Small intestine (tissue), 7 donors: Measurements from ENCODE around the gene GSTA2. TPM values are rescaled to one million over a fixed set of nuclear protein-coding genes. Genes with fewer than 3 reads are reported as not detected.
A peak's percentile ranks its signal among the peaks of the same experiment; 100 is the strongest.

Source experiments
- DNase-seq, 2 donors: peaks; one replicate each; pipeline versions ENCODE4 v3.0.0 to v3.0.0-alpha.2; 2013
- FAIRE-seq: peaks from 2 replicates; lab custom pipeline; 2012; peaks lifted over from hg19 to GRCh38; lab: Jason Lieb, UNC
- H3K27ac ChIP-seq, 3 donors: one replicate each; pipeline ENCODE4 v1.5.1; 2013; ENCODE audit warnings: low read length in 2 of 3, mild to moderate bottlenecking in 2 of 3, control low read depth in 1 of 3, inconsistent platforms in 1 of 3, low read depth in 1 of 3, moderate library complexity in 1 of 3
- H3K27me3 ChIP-seq, 3 donors: one replicate each; pipeline ENCODE4 v1.6.1; 2013; ENCODE audit warnings: low read length in 3 of 3, inconsistent platforms in 1 of 3; ENCODE audit not compliant: control insufficient read depth in 3 of 3, insufficient read depth in 3 of 3
- H3K36me3 ChIP-seq, 3 donors: one replicate each; pipeline ENCODE4 v1.6.1; 2013; ENCODE audit warnings: low read length in 3 of 3, inconsistent platforms in 1 of 3, low read depth in 1 of 3, mild to moderate bottlenecking in 1 of 3, moderate library complexity in 1 of 3; ENCODE audit not compliant: control insufficient read depth in 3 of 3, insufficient read depth in 2 of 3
- H3K4me1 ChIP-seq, 3 donors: one replicate each; pipeline ENCODE4 v1.6.1; 2013; ENCODE audit warnings: low read length in 2 of 3, inconsistent platforms in 1 of 3, low read depth in 1 of 3, mild to moderate bottlenecking in 1 of 3, moderate library complexity in 1 of 3; ENCODE audit not compliant: control insufficient read depth in 3 of 3, insufficient read depth in 2 of 3
- H3K4me3 ChIP-seq, 3 donors: one replicate each; pipeline ENCODE4 v1.5.1; 2013; ENCODE audit warnings: low read length in 3 of 3, control low read depth in 1 of 3, inconsistent platforms in 1 of 3, low read depth in 1 of 3, mild to moderate bottlenecking in 1 of 3, moderate library complexity in 1 of 3
- H3K9me3 ChIP-seq, 2 donors: one replicate each; pipeline ENCODE4 v1.6.1; 2013; ENCODE audit warnings: low read depth in 1 of 2, low read length in 1 of 2; ENCODE audit not compliant: control insufficient read depth in 2 of 2, insufficient read depth in 1 of 2
- WGBS, 3 donors: extraction: QIAGEN DNeasy Blood & Tissue Kit; methylation state at CpG; one replicate each; pipeline ENCODE4 v1.1.7; 2013; 5-methylcytosine and 5-hydroxymethylcytosine counted together
- polyA plus RNA-seq, 4 donors: library from polyadenylated mRNA; stranded (reverse) in 3 of 4; unstranded in 1 of 4; fragments of 200-250 nt in 3 of 4; fragments of 120-200 nt in 1 of 4; gene quantifications; one replicate each; pipeline versions ENCODE4 v1.2.1 to v1.2.3, GENCODE V29; 2013
- donor health status: healthy with polysubstance abuse.
- donor health status: control.
- donor health status: control.
- donor health status: Bipolar disorder and iron deficiency.
- donor health status: healthy.

GSTA2 gene
- polyA plus RNA-seq, 4 donors, result 21.5 to 232 (median 56.4) TPM

GRCh38 chr6:52739627-52740026 is 23.6 kb downstream of the GSTA2 start:
- Histone ChIP-seq H3K4me3 (no peak overlapping the region), H3K4me1 (peaks cover 0 to 10% (median 3%) of the 10 kb centered on the region in 3 donors), H3K36me3 (no peaks in the 10 kb centered on the region), H3K27ac (no peak overlapping the region), H3K27me3 (no peaks in the 10 kb centered on the region), H3K9me3 (peaks cover 0 to 10% of the 10 kb centered on the region in 2 donors)
- no peak for FAIRE-seq
- DNase-seq, result no peak
- WGBS, 3 donors, result 76 to 86% (median 77%) methylated on average over 3 of the region's 3 CpGs

GRCh38 chr6:52739134-52739533 is 24.1 kb downstream of the GSTA2 start:
- Histone ChIP-seq H3K27ac (no peak overlapping the region), H3K36me3 (no peaks in the 10 kb centered on the region), H3K4me3 (no peak overlapping the region), H3K27me3 (no peaks in the 10 kb centered on the region), H3K9me3 (peaks cover 0 to 10% of the 10 kb centered on the region in 2 donors), H3K4me1 (peaks cover 0 to 15% (median 3%) of the 10 kb centered on the region in 3 donors)
- DNase-seq (peak in 1 of 2 donors; percentile 29), FAIRE-seq (no peak)
- WGBS, 3 donors, result 10 to 53% (median 15%) methylated on average over 2 of the region's 2 CpGs

GRCh38 chr6:52736145-52736544 is 27.1 kb downstream of the GSTA2 start:
- no peak overlapping the region for H3K4me3 ChIP-seq
- peaks cover 0 to 10% of the 10 kb centered on the region in 2 donors for H3K9me3 ChIP-seq
- H3K27ac ChIP-seq, result no peak overlapping the region
- no peak for FAIRE-seq
- DNase-seq, result no peak
- no peaks in the 10 kb centered on the region for H3K27me3 ChIP-seq
- peaks cover 0 to 15% (median 3%) of the 10 kb centered on the region in 3 donors for H3K4me1 ChIP-seq
- WGBS, 3 donors, result 79 to 91% (median 90%) methylated on average over 1 of the region's 1 CpG
- H3K36me3 ChIP-seq, result no peaks in the 10 kb centered on the region

GRCh38 chr6:52735071-52735470 is 28.2 kb downstream of the GSTA2 start:
- no peak overlapping the region for H3K4me3 ChIP-seq
- 25 to 78% (median 38%) methylated on average over 6 of the region's 6 CpGs for WGBS, 3 donors
- H3K27me3 ChIP-seq, result no peaks in the 10 kb centered on the region
- H3K4me1 ChIP-seq, result peaks cover 0 to 15% (median 3%) of the 10 kb centered on the region in 3 donors
- H3K9me3 ChIP-seq, result peaks cover 0 to 2% of the 10 kb centered on the region in 2 donors
- FAIRE-seq (no peak), DNase-seq (peak; percentile 73 to 91)
- H3K36me3 ChIP-seq, result no peaks in the 10 kb centered on the region
- peak overlapping the region in 2 of 3 donors; percentile 24 to 52 for H3K27ac ChIP-seq

- FAIRE-seq (no peak), DNase-seq (no peak)
- Histone ChIP-seq H3K9me3 (no peaks in the 10 kb centered on the region), H3K36me3 (no peaks in the 10 kb centered on the region), H3K27me3 (no peaks in the 10 kb centered on the region), H3K27ac (no peak overlapping the region), H3K4me3 (no peak overlapping the region), H3K4me1 (peaks cover 0 to 22% (median 3%) of the 10 kb centered on the region in 3 donors)
- WGBS, 3 donors, result 91 to 95% (median 95%) methylated on average over 3 of the region's 3 CpGs
These were observed 29.2 kb downstream of the GSTA2 start for GRCh38 chr6:52734072-52734471.

- Histone ChIP-seq H3K36me3 (no peaks in the 10 kb centered on the region), H3K4me3 (no peak overlapping the region), H3K27me3 (no peaks in the 10 kb centered on the region), H3K4me1 (peaks cover 0 to 22% (median 3%) of the 10 kb centered on the region in 3 donors), H3K9me3 (no peaks in the 10 kb centered on the region), H3K27ac (no peak overlapping the region)
- DNase-seq, result no peak
- FAIRE-seq, result no peak
- WGBS, 3 donors, result 93 to 100% (median 94%) methylated on average over 1 of the region's 1 CpG
These were observed 30.1 kb downstream of the GSTA2 start for GRCh38 chr6:52733172-52733571.

- FAIRE-seq (no peak), DNase-seq (no peak)
- H3K9me3 ChIP-seq, result no peaks in the 10 kb centered on the region
- no peak overlapping the region for H3K4me3 ChIP-seq
- peaks cover 0 to 28% (median 3%) of the 10 kb centered on the region in 3 donors for H3K4me1 ChIP-seq
- H3K27me3 ChIP-seq, result no peaks in the 10 kb centered on the region
- no peaks in the 10 kb centered on the region for H3K36me3 ChIP-seq
- H3K27ac ChIP-seq, result no peak overlapping the region
- 72 to 89% (median 79%) methylated on average over 5 to 6 of the region's 6 CpGs for WGBS, 3 donors
These were observed 31.6 kb downstream of the GSTA2 start for GRCh38 chr6:52731719-52732118.

- no peak for FAIRE-seq
- Histone ChIP-seq H3K36me3 (no peaks in the 10 kb centered on the region), H3K4me3 (no peak overlapping the region), H3K9me3 (no peaks in the 10 kb centered on the region), H3K27me3 (no peaks in the 10 kb centered on the region), H3K27ac (no peak overlapping the region), H3K4me1 (peaks cover 0 to 33% (median 2%) of the 10 kb centered on the region in 3 donors)
- no peak for DNase-seq
- 58 to 80% (median 65%) methylated on average over 1 of the region's 1 CpG for WGBS, 3 donors
These were observed 33.7 kb downstream of the GSTA2 start for GRCh38 chr6:52729576-52729975.

GRCh38 chr6:52728394-52728793 is 34.9 kb downstream of the GSTA2 start:
- Histone ChIP-seq H3K4me3 (no peak overlapping the region), H3K27me3 (no peaks in the 10 kb centered on the region), H3K4me1 (peaks cover 0 to 37% (median 2%) of the 10 kb centered on the region in 3 donors), H3K27ac (no peak overlapping the region), H3K36me3 (no peaks in the 10 kb centered on the region), H3K9me3 (no peaks in the 10 kb centered on the region)
- WGBS, 3 donors, result 64 to 77% (median 65%) methylated on average over 3 of the region's 3 CpGs
- FAIRE-seq (no peak), DNase-seq (no peak)
